Measurements from ENCODE around the gene SEMA5A. TPM values are rescaled to one million over a fixed set of nuclear protein-coding genes. Genes with fewer than 3 reads are reported as not detected.

SEMA5A gene
- total RNA-seq, 1 donor from 2014 or later = 38.9 TPM

DNA sequence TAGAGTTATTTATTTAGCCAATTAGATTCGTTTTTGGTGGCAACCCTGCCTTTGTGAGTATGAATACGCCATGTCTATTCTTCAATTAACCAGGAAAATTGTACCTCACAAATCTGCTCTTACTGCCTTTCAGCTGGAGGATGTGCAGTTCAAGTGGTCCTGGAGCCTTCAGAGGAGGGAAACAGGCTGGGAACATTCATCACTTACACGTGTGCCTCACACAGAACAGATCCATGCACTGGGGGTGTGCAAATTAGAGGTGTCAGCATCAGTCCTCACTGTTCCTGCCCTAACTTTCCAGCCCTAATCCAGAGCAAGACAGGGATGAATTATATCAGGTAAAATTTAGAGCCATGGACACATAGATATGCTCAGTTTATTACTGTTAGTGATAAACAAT, 65.4 kb downstream of the SEMA5A start:
- no peak for TF ChIP-seq CTCF (IDR thresholded peaks at IDR 0.05)
- H3K4me1 ChIP-seq = no peaks in the 10 kb centered on the region
- H3K36me3 ChIP-seq = no peaks in the 10 kb centered on the region
- H3K27ac ChIP-seq = no peak overlapping the region
- ATAC-seq (no peak), DNase-seq (no peak)
- intact Hi-C loops (cut with DNase I) = no loop called here
- H3K9me3 ChIP-seq = peaks cover 9% of the 10 kb centered on the region
- no peaks in the 10 kb centered on the region for H3K27me3 ChIP-seq
- no peak overlapping the region for H3K4me3 ChIP-seq

DNA sequence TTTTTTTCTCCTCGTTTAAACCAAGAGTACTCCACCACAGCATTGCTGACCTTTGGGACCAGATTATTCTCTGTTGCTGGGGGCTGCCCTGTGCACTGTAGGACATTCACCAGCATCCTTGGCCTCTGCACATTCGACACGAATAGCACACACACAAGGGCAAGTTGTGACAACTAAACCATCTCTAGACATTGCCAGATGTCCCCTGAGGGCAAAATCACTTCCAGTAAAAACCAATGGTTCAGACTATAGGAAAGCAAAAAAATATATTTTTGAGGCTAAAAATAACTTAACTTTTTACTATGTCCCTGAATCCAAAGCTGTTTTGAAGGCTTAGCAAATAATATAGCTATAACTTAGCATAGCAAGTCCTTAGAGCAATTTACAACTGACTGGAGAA, 65.9 kb downstream of the SEMA5A start:
- H3K27me3 ChIP-seq = no peaks in the 10 kb centered on the region
- TF ChIP-seq CTCF (IDR thresholded peaks at IDR 0.05) = no peak
- no peak for DNase-seq
- peaks cover 9% of the 10 kb centered on the region for H3K9me3 ChIP-seq
- H3K4me3 ChIP-seq = no peak overlapping the region
- intact Hi-C loops (cut with DNase I) = no loop called here
- H3K36me3 ChIP-seq = no peaks in the 10 kb centered on the region
- no peak overlapping the region for H3K27ac ChIP-seq
- H3K4me1 ChIP-seq = no peaks in the 10 kb centered on the region
- ATAC-seq = no peak

DNA sequence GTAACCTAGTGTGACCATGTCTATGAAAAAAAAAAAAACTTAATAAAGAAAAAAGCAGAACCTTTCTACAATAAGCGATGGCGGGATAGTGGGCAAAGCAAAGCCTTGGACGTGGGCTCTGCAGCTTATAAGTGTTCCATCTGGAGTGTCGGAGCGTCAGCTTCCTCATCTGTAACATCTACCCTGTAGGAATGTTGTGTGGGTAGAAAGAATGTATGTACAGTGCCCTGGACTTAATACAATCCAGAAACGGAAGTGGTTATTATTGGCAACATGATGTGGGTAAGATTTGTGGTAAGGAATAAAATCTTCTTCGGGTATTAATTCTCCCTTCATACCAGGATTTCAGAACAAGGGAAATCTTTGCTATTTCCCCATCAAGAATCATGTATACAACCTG, 66.5 kb downstream of the SEMA5A start:
- intact Hi-C loops (cut with DNase I) = no loop called here
- TF ChIP-seq CTCF (IDR thresholded peaks at IDR 0.05) = no peak
- ATAC-seq = no peak

DNA sequence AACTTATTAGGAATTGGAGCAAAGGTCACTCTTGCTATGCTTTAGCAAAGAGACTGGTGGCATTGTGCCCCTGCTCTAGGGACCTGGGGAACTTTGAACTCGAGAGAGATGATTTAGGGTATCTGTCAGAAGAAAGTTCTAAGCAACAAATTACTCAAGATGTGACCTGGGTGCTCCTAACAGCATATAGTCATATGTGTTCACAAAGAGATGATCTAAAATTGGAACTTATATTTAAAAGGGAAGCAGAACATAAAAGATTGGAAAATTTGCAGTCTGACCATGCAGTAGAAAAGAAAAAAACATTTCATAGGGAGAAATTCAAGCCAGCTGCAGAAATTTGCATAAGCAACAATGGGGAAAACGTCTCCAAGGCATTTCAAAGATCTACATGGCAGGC, 68.3 kb downstream of the SEMA5A start:
- peaks cover 9% of the 10 kb centered on the region for H3K9me3 ChIP-seq
- no peak overlapping the region for H3K27ac ChIP-seq
- no peak for ATAC-seq
- H3K4me1 ChIP-seq = no peaks in the 10 kb centered on the region
- intact Hi-C loops (cut with DNase I) = no loop called here
- H3K27me3 ChIP-seq = no peaks in the 10 kb centered on the region
- DNase-seq = no peak
- H3K36me3 ChIP-seq = no peaks in the 10 kb centered on the region
- no peak overlapping the region for H3K4me3 ChIP-seq
- no peak for TF ChIP-seq CTCF (IDR thresholded peaks at IDR 0.05)

More for the DNA sequence above, 66.5 kb downstream of the SEMA5A start:
- H3K27ac ChIP-seq = no peak overlapping the region
- no peak overlapping the region for H3K4me3 ChIP-seq
- no peaks in the 10 kb centered on the region for H3K4me1 ChIP-seq
- no peaks in the 10 kb centered on the region for H3K27me3 ChIP-seq
- H3K9me3 ChIP-seq = peaks cover 9% of the 10 kb centered on the region
- DNase-seq = no peak
- no peaks in the 10 kb centered on the region for H3K36me3 ChIP-seq

- H3K9me3 ChIP-seq = peaks cover 9% of the 10 kb centered on the region
- no peaks in the 10 kb centered on the region for H3K36me3 ChIP-seq
- no peak overlapping the region for H3K27ac ChIP-seq
- ATAC-seq (no peak), DNase-seq (no peak)
- intact Hi-C loops (cut with DNase I) = no loop called here
- H3K4me1 ChIP-seq = no peaks in the 10 kb centered on the region
- H3K4me3 ChIP-seq = no peak overlapping the region
- no peaks in the 10 kb centered on the region for H3K27me3 ChIP-seq
- TF ChIP-seq CTCF (IDR thresholded peaks at IDR 0.05) = no peak
These were observed 71.5 kb downstream of the SEMA5A start for GRCh38 chr5:9474219-9475002.
